Hepatocyte (in vitro differentiated cells): ENCODE results near the gene DLX6. TPM values are rescaled to one million over a fixed set of nuclear protein-coding genes. Genes with fewer than 3 reads are reported as not detected.
A peak's percentile ranks its signal among the peaks of the same experiment; 100 is the strongest.

Source experiments
- DNase-seq: peaks from one replicate; pipeline ENCODE4 v3.0.0-alpha.2; 2016; ENCODE audit warnings: low spot score
- H2AFZ ChIP-seq: fragments of 200-600 bp; sonication (generic); 2 replicates; pipeline ENCODE4 v1.6.0; 2016; ENCODE audit warnings: antibody characterized with exemption, mild to moderate bottlenecking
- H3K27ac ChIP-seq: fragments of 200-600 bp; sonication (generic); 2 replicates; pipeline ENCODE4 v1.5.1; 2016; ENCODE audit warnings: mild to moderate bottlenecking
- H3K27me3 ChIP-seq: fragments of 200-600 bp; sonication (generic); 2 replicates; pipeline ENCODE4 v1.6.1; 2016
- H3K36me3 ChIP-seq: fragments of 200-600 bp; sonication (generic); replicated peaks from 2 replicates; pipeline ENCODE4 v1.5.1; 2016; ENCODE audit warnings: low read depth; ENCODE audit not compliant: insufficient read depth
- H3K4me1 ChIP-seq: fragments of 200-600 bp; sonication (generic); 2 replicates; pipeline ENCODE4 v1.5.1; 2016; ENCODE audit warnings: mild to moderate bottlenecking, moderate library complexity; ENCODE audit not compliant: insufficient read depth
- H3K4me2 ChIP-seq: fragments of 200-600 bp; sonication (generic); 2 replicates; pipeline ENCODE4 v1.6.0; 2016
- H3K4me3 ChIP-seq: fragments of 200-600 bp; sonication (generic); 2 replicates; pipeline ENCODE4 v1.5.1; 2016; ENCODE audit warnings: mild to moderate bottlenecking
- H3K79me2 ChIP-seq: fragments of 200-600 bp; sonication (generic); 2 replicates; pipeline ENCODE4 v1.6.0; 2017; ENCODE audit warnings: mild to moderate bottlenecking
- H3K9me2 ChIP-seq: fragments of 200-600 bp; sonication (generic); replicated peaks from 2 replicates; pipeline ENCODE4 v1.6.0; 2017; ENCODE audit warnings: mild to moderate bottlenecking; ENCODE audit not compliant: insufficient read depth
- H3K9me3 ChIP-seq: fragments of 200-600 bp; sonication (generic); 2 replicates; pipeline ENCODE4 v1.5.1; 2016; ENCODE audit warnings: low read depth, mild to moderate bottlenecking
- H4K20me1 ChIP-seq: fragments of 200-600 bp; sonication (generic); 2 replicates; pipeline ENCODE4 v1.6.0; 2016; ENCODE audit warnings: mild to moderate bottlenecking; ENCODE audit not compliant: insufficient read depth, poor library complexity, severe bottlenecking
- EZH2 ChIP-seq: fragments of 200-600 bp; sonication (generic); IDR thresholded peaks from 2 replicates; pipeline ENCODE4 v1.6.1; 2016; ENCODE audit warnings: antibody characterized with exemption, mild to moderate bottlenecking, borderline replicate concordance
- EZH2phosphoT487 ChIP-seq: fragments of 200-600 bp; sonication (generic); IDR thresholded peaks from one replicate; pipeline ENCODE4 v1.6.1; 2018; ENCODE audit warnings: antibody characterized with exemption, mild to moderate bottlenecking, low read depth, moderate library complexity; ENCODE audit not compliant: unreplicated experiment, severe bottlenecking
- WGBS: methylation state at CpG from one replicate; pipeline ENCODE4 v1.1.6; 2016; ENCODE audit warnings: low lambda C conversion rate; ENCODE audit errors: missing lambda C conversion rate; 5-methylcytosine and 5-hydroxymethylcytosine counted together
- polyA plus RNA-seq: library from polyadenylated mRNA; unstranded; fragments of >200 nt; fragmentation: Nextera tagmentation; extraction: Ambion mirVana; gene quantifications from 2 replicates; pipeline ENCODE4 v1.2.1, GENCODE V29; 2016
- total RNA-seq: library from RNA; depleted of rRNA; stranded (reverse); fragments of >200 nt; gene quantifications from 2 replicates; pipeline ENCODE4 v1.2.3, GENCODE V29; 2014
- TF ChIP-seq, protein P1 (sequence below): fragments of 200-600 bp; sonication (generic); IDR thresholded peaks from 2 replicates; pipeline ENCODE4 v1.5.1; 2016; ENCODE audit warnings: antibody characterized with exemption, mild to moderate bottlenecking; ENCODE audit not compliant: poor library complexity

DLX6 gene
- total and polyA plus RNA-seq, 2 experiments from 2014 or later, result 1.9 to 3.5 TPM

DNA sequence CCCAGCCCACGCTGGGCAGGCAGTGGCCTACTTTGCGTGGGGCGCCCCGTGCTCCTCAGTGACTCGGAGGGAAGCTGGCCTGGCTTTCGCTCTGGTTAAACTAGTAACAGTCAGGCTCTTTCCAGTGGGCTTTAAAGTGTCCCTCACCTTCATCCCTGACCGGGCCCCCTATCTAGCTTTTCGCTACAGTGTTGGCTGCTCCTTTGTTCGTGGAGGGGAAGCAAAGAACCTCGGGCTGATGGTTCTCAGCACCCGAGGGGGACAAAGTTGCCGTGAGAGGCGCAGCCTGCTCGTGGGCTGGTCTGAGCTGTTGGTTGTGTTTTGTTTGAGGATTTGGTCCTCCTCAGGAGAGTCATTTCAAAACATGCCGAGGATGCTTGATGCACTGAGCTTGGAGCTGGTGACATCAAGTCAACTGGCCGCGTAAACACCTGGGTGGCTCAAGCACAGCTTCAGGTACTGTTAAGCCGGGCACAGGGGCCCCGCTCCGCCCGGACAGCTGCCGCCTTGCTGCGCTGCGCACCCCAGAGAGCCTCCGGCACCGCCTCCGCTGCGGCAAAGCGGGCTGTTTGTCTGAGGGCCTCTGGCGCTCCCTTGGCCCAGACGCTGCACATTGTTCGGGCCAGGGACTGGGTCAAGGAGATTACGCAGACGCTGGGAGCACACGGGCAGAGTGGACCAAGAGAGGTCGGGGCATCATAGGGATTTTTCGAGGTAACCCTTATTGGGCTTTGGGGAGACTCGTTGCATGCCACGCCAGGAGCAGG is 1.6 kb downstream of the DLX6 start:
- TF ChIP-seq, protein P1, sequence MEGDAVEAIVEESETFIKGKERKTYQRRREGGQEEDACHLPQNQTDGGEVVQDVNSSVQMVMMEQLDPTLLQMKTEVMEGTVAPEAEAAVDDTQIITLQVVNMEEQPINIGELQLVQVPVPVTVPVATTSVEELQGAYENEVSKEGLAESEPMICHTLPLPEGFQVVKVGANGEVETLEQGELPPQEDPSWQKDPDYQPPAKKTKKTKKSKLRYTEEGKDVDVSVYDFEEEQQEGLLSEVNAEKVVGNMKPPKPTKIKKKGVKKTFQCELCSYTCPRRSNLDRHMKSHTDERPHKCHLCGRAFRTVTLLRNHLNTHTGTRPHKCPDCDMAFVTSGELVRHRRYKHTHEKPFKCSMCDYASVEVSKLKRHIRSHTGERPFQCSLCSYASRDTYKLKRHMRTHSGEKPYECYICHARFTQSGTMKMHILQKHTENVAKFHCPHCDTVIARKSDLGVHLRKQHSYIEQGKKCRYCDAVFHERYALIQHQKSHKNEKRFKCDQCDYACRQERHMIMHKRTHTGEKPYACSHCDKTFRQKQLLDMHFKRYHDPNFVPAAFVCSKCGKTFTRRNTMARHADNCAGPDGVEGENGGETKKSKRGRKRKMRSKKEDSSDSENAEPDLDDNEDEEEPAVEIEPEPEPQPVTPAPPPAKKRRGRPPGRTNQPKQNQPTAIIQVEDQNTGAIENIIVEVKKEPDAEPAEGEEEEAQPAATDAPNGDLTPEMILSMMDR, result no peak
- TF ChIP-seq EZH2phosphoT487 (no peak), EZH2 (peak; percentile 77)
- peaks cover 8% of the 10 kb centered on the region for H3K4me1 ChIP-seq
- H3K27me3 ChIP-seq, result peaks cover 91% of the 10 kb centered on the region
- H3K27ac ChIP-seq, result peak overlapping the region; percentile 87
- H3K79me2 ChIP-seq, result peaks cover 19% of the 10 kb centered on the region
- 8% methylated on average over 39 of the region's 39 CpGs for WGBS
- no peak for DNase-seq
- no peaks in the 10 kb centered on the region for H3K9me2 ChIP-seq
- H3K4me3 ChIP-seq, result peak overlapping the region; percentile 20
- peak overlapping the region; percentile 85 for H3K4me2 ChIP-seq
- H3K36me3 ChIP-seq, result no peaks in the 10 kb centered on the region
- H2AFZ ChIP-seq, result peak overlapping the region; percentile 33
- H3K9me3 ChIP-seq, result no peaks in the 10 kb centered on the region
- no peaks in the 10 kb centered on the region for H4K20me1 ChIP-seq

DNA sequence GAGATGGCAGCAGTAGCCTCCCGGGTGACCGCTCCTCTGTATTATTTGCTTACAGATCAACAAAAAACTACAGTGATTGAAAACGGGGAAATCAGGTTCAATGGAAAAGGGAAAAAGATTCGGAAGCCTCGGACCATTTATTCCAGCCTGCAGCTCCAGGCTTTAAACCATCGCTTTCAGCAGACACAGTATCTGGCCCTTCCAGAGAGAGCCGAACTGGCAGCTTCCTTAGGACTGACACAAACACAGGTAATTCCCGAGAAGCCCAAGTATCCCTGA is 2.2 kb downstream of the DLX6 start:
- peaks cover 24% of the 10 kb centered on the region for H3K79me2 ChIP-seq
- H3K9me2 ChIP-seq, result no peaks in the 10 kb centered on the region
- H3K27me3 ChIP-seq, result peaks cover 91% of the 10 kb centered on the region
- peak; percentile 31 for TF ChIP-seq EZH2
- TF ChIP-seq EZH2phosphoT487, result no peak
- TF ChIP-seq, protein P1, result no peak
- no peak overlapping the region for H2AFZ ChIP-seq
- H3K4me3 ChIP-seq, result no peak overlapping the region
- peak overlapping the region; percentile 85 for H3K4me2 ChIP-seq
- no peaks in the 10 kb centered on the region for H4K20me1 ChIP-seq
- DNase-seq, result no peak
- 34% methylated on average over 8 of the region's 8 CpGs for WGBS
- peak overlapping the region; percentile 87 for H3K27ac ChIP-seq
- H3K4me1 ChIP-seq, result peaks cover 8% of the 10 kb centered on the region
- no peaks in the 10 kb centered on the region for H3K9me3 ChIP-seq
- no peaks in the 10 kb centered on the region for H3K36me3 ChIP-seq

- peaks cover 91% of the 10 kb centered on the region for H3K27me3 ChIP-seq
- H4K20me1 ChIP-seq, result no peaks in the 10 kb centered on the region
- H3K4me1 ChIP-seq, result peaks cover 8% of the 10 kb centered on the region
- no peaks in the 10 kb centered on the region for H3K9me2 ChIP-seq
- no peak overlapping the region for H2AFZ ChIP-seq
- peak overlapping the region; percentile 85 for H3K4me2 ChIP-seq
- no peak for DNase-seq
- TF ChIP-seq, protein P1, result no peak
- TF ChIP-seq EZH2phosphoT487 (no peak), EZH2 (no peak)
- 76% methylated on average over 3 of the region's 3 CpGs for WGBS
- peaks cover 24% of the 10 kb centered on the region for H3K79me2 ChIP-seq
- no peaks in the 10 kb centered on the region for H3K9me3 ChIP-seq
- peak overlapping the region; percentile 87 for H3K27ac ChIP-seq
- H3K36me3 ChIP-seq, result no peaks in the 10 kb centered on the region
- H3K4me3 ChIP-seq, result no peak overlapping the region
These were observed 3.0 kb downstream of the DLX6 start for GRCh38 chr7:97008275-97008917.
